ACC112 (cell line): ENCODE measurements around the gene GLIS1.
"Not testable (repeated sequence)": the region's sequence is repeated elsewhere in the genome, so short reads cannot be mapped to it uniquely, and the experiment has no call there.

Experiments
- H2AFZ ChIP-seq: fragments of 200-600 bp; sonication (generic); one replicate; pipeline ENCODE4 v1.6.0; 2017; ENCODE audit warnings: antibody characterized with exemption, low read length; ENCODE audit not compliant: unreplicated experiment
- H3K27ac ChIP-seq: fragments of 200-600 bp; sonication (generic); 2 replicates; pipeline ENCODE4 v1.5.1; 2014; ENCODE audit warnings: low read depth, mild to moderate bottlenecking, antibody characterized with exemption, low read length, moderate library complexity
- H3K27me3 ChIP-seq: fragments of 200-600 bp; sonication (generic); 2 replicates; pipeline ENCODE4 v1.6.1; 2014; ENCODE audit warnings: mild to moderate bottlenecking, antibody characterized with exemption, low read length, moderate library complexity, mixed read lengths; ENCODE audit not compliant: insufficient read depth
- H3K36me3 ChIP-seq: fragments of 200-600 bp; sonication (generic); 2 replicates; pipeline ENCODE4 v1.6.1; 2016; ENCODE audit warnings: mild to moderate bottlenecking, antibody characterized with exemption, low read length, moderate library complexity, mixed read lengths; ENCODE audit not compliant: insufficient read depth
- H3K4me1 ChIP-seq: fragments of 200-600 bp; sonication (generic); one replicate; pipeline ENCODE4 v1.6.1; 2016; ENCODE audit warnings: low read length, mixed read lengths; ENCODE audit not compliant: insufficient read depth, unreplicated experiment, control insufficient read depth
- H3K4me3 ChIP-seq: fragments of 200-600 bp; sonication (generic); 2 replicates; pipeline ENCODE4 v1.5.1; 2014; ENCODE audit warnings: mild to moderate bottlenecking, low read depth, low read length
- H3K79me2 ChIP-seq: fragments of 200-600 bp; sonication (generic); one replicate; pipeline ENCODE4 v1.6.0; 2016; ENCODE audit warnings: low read length; ENCODE audit not compliant: control insufficient read depth, unreplicated experiment, insufficient read depth

The GLIS1 gene

GRCh38 chr1:53558739-53559315 is 180.1 kb downstream of the GLIS1 start:
- H3K36me3 ChIP-seq, result no peaks in the 10 kb centered on the region
- H3K27ac ChIP-seq, result no peak overlapping the region
- no peaks in the 10 kb centered on the region for H3K27me3 ChIP-seq
- H3K4me1 ChIP-seq, result no peaks in the 10 kb centered on the region
- no peak overlapping the region for H2AFZ ChIP-seq
- no peak overlapping the region for H3K4me3 ChIP-seq
- H3K79me2 ChIP-seq, result no peaks in the 10 kb centered on the region

- H3K79me2 ChIP-seq, result no peaks in the 10 kb centered on the region
- H3K4me3 ChIP-seq, result no peak overlapping the region
- no peaks in the 10 kb centered on the region for H3K27me3 ChIP-seq
- H3K27ac ChIP-seq, result no peak overlapping the region
- no peaks in the 10 kb centered on the region for H3K4me1 ChIP-seq
- H3K36me3 ChIP-seq, result no peaks in the 10 kb centered on the region
- H2AFZ ChIP-seq, result no peak overlapping the region
Measured at GRCh38 chr1:53557830-53558738, 180.9 kb downstream of the GLIS1 start.

- no peaks in the 10 kb centered on the region for H3K79me2 ChIP-seq
- no peaks in the 10 kb centered on the region for H3K4me1 ChIP-seq
- H3K27me3 ChIP-seq, result no peaks in the 10 kb centered on the region
- H3K27ac ChIP-seq, result no peak overlapping the region
- H3K4me3 ChIP-seq, result no peak overlapping the region
- H3K36me3 ChIP-seq, result no peaks in the 10 kb centered on the region
- H2AFZ ChIP-seq, result no peak overlapping the region
Measured at GRCh38 chr1:53557369-53557768, 181.6 kb downstream of the GLIS1 start.

- Histone ChIP-seq H3K4me1 (no peaks in the 10 kb centered on the region), H3K79me2 (no peaks in the 10 kb centered on the region), H3K36me3 (no peaks in the 10 kb centered on the region), H3K4me3 (no peak overlapping the region), H2AFZ (no peak overlapping the region), H3K27me3 (no peaks in the 10 kb centered on the region), H3K27ac (no peak overlapping the region)
Measured at GRCh38 chr1:53556657-53557227, 182.2 kb downstream of the GLIS1 start.

- not testable (repeated sequence) for H3K79me2 ChIP-seq, H3K27me3 ChIP-seq, H3K27ac ChIP-seq, H3K36me3 ChIP-seq, H3K4me1 ChIP-seq, H2AFZ ChIP-seq, H3K4me3 ChIP-seq
Measured at GRCh38 chr1:53555620-53556326, 183.2 kb downstream of the GLIS1 start.

- no peak overlapping the region for H2AFZ ChIP-seq
- no peaks in the 10 kb centered on the region for H3K36me3 ChIP-seq
- H3K4me3 ChIP-seq, result no peak overlapping the region
- H3K4me1 ChIP-seq, result no peaks in the 10 kb centered on the region
- H3K79me2 ChIP-seq, result no peaks in the 10 kb centered on the region
- no peak overlapping the region for H3K27ac ChIP-seq
- H3K27me3 ChIP-seq, result no peaks in the 10 kb centered on the region
Measured at GRCh38 chr1:53554592-53555305, 184.2 kb downstream of the GLIS1 start.

GRCh38 chr1:53553734-53554509 is 185.0 kb downstream of the GLIS1 start:
- Histone ChIP-seq H2AFZ (no peak overlapping the region), H3K4me1 (no peaks in the 10 kb centered on the region)

GRCh38 chr1:53552981-53553733 is 185.8 kb downstream of the GLIS1 start:
- no peaks in the 10 kb centered on the region for H3K4me1 ChIP-seq
- H3K4me3 ChIP-seq, result no peak overlapping the region
- H3K27me3 ChIP-seq, result no peaks in the 10 kb centered on the region
- no peaks in the 10 kb centered on the region for H3K79me2 ChIP-seq
- H2AFZ ChIP-seq, result no peak overlapping the region
- H3K36me3 ChIP-seq, result no peaks in the 10 kb centered on the region
- no peak overlapping the region for H3K27ac ChIP-seq

More at GRCh38 chr1:53553734-53554509, 185.0 kb downstream of the GLIS1 start:
- H3K4me3 ChIP-seq, result no peak overlapping the region
- no peaks in the 10 kb centered on the region for H3K36me3 ChIP-seq
- no peak overlapping the region for H3K27ac ChIP-seq
- no peaks in the 10 kb centered on the region for H3K27me3 ChIP-seq
- H3K79me2 ChIP-seq, result no peaks in the 10 kb centered on the region

GRCh38 chr1:53552146-53552861 is 186.7 kb downstream of the GLIS1 start:
- no peaks in the 10 kb centered on the region for H3K27me3 ChIP-seq
- no peak overlapping the region for H2AFZ ChIP-seq
- no peaks in the 10 kb centered on the region for H3K36me3 ChIP-seq
- no peaks in the 10 kb centered on the region for H3K4me1 ChIP-seq
- H3K4me3 ChIP-seq, result no peak overlapping the region
- H3K79me2 ChIP-seq, result no peaks in the 10 kb centered on the region
- H3K27ac ChIP-seq, result no peak overlapping the region
